ENCODE results near the gene TNFSF13.
"Not testable (repeated sequence)": the region's sequence is repeated elsewhere in the genome, so short reads cannot be mapped to it uniquely, and the experiment has no call there.

TNFSF13 gene

DNA sequence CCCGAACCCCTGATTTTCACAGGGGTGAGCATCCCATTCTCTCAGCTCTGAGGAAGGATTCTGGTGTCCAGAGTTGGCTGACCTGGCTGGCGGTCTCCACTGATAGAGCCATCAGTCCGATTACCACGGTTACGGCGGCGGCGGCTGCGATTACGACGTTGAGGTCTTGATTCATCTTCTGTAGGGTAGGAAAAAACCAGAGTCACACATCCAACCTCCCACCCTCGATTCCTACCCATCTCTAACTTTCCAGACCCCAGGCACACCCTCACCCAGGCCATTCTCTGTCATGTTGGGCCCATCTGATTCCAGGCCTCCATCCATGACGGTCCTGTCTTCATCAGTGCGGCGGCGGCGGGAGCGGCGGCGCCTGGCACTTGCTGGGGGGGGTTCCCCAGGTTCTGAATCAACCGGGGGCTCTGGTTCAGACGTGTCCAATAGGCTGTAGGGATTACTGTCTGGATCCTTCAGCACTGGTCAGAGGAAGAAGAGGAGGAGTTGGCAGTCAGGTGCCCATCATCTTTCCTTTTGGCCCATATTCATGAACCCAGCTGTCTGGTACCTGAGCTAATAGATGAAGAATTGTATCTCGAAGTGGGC is 34.0 kb downstream of the TNFSF13 start:
- no peak for DNase-seq

DNA sequence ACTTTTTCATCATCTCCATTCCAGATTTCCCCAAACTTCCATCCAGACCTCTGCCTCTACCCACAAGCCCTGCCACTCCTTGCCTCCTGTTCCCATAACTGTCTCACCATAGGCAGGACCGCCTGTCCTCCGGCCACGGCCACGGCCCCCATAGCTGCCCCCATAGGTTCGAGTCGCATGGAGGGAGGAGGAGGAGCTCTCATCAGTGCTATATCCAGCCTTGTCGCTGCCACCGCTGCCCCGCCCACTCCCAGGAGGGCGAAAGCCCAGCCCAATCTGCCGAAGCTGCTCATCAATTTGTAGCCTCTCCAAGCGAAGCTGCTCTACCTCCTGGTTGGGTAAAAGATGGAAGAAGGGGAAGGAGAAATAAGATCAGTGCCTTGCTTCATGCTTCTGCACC is 34.7 kb downstream of the TNFSF13 start:
- DNase-seq = no peak

DNA sequence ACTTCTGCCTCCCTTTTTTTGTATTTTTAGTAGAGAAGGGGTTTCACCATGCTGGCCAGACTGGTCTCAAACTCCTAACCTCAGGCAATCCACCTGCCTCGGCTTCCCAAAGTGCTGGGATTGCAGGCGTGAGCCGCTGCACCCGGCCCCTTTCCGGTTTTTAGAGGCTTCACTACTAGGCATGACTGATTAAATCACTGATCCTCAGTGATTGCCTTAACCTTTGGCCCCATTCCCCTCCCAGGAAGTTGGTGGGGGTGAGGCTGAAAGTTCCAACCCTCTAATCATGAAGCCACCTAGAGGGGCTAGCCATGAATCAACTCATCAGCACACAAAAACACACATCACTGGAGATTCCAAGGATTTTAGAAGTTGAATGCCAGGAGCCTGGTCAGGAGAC is 39.0 kb downstream of the TNFSF13 start:
- DNase-seq = not testable (repeated sequence)

DNA sequence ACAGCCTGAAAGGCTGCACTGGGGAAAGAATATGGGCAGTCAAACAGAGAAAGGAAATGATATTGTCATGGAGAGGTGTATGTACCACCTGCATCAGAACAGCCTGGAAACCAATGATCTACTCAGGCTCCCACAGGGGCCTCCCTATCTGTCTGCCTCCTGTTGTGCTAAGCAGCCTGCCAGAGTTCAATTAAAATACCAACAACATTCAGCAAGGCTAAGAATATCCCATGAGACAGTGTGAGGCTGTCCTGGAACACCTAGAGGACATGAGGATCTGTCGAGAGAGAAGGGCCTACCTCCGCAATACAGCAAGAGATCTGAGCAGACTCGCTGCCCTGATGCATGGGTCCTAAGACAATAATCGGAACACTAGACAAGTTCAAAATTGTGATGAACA is 47.7 kb downstream of the TNFSF13 start:
- no peak for DNase-seq

DNA sequence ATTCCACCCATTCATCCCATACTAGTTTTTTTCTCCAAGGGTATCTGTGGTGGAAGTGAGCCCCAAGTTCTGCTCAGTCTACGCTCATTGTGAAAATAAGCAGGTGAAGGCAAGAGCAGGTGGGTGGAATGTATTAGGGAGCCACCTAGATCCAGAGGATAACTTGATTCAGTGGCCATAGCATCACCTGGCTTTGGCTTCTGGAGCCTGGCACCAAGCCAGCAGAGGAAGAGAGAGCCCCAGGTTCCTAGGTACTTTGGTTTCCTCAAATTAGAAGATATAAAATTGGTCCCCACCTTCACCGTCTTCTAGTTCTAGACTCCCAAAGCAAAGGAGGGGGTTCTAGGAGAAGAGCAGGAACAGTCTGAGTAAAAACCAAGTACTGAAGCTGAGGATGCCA is 52.1 kb downstream of the TNFSF13 start:
- no peak for DNase-seq

Data from stimulated activated CD4-positive, alpha-beta T cell treated with anti-CD3 and anti-CD28 coated beads, Interleukin-4, amount 100 ng/mL, for 4 hours (primary cell).